Activated CD4-positive, CD25-positive, alpha-beta regulatory T cell treated with anti-CD3 and anti-CD28 coated beads, Interleukin-2, amount 50 U/mL, for 72 hours (primary cell): ENCODE results near the gene LCMT2.

Experiments
- DNase-seq: peaks from one replicate; pipeline ENCODE4 v3.0.0; 2021

Gene LCMT2

DNA sequence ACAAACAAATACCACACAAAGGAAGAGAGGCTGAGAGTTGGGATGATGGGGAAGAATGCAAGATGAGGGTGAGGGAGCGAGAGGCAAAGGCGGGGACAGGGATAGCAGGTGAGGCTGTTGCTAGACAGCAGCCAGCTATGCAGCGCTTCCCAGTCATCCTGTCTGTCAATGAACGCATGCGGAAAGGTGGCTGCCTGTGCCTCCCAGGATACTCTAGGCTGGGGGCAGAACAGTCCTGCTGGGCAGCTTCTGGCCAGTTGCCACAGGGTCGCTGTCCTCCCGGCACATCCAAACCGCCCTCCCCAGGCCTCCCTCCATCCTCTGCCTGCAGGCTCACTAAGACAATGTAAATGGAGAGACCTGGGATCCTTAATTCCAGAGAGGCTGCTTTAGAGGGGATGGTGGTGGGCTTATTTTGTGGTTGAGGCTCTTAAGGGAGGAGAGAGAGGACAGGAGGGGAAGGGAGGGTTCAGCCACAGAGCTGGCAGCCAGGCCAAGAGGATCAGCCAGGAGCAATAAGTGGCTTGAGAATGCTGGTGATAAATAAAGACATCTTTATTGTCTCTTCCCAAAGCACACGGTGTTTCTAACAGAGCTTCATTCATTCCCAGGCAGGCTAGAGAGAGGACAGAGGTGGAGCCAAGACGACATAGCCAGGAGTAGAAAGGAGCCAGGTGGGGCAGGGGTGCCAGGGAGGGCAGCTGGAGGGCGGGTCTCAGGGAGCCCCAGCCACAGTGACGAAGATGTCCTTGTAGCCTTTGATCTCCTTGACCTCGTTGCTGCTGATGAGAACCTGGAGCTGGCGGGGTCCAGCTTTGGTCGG lies 54.4 kb downstream of the LCMT2 start:
- no peak for DNase-seq

DNA sequence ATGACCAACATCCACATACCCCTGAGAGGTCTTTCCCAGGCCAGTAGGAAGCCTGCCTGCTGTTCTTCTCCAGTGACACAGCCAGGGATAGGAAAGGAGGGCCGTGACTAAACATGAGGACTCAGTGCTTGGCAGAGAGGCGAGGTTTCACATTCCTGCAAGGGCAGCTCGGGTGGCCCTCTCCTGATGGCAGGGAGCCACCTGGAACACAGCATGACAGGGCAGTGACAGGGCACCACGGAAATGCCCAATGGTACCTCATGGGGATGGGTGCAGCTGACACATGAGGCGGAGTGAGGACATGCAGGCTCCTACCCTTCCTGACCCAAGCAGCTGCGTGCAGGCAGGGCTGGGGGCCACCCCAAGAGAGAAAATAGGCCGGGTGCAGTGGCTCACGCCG lies 56.2 kb downstream of the LCMT2 start:
- DNase-seq = no peak
